Pulmonary artery endothelial cell (primary cell): ENCODE measurements around the gene ESPN. TPM values are rescaled to one million over a fixed set of nuclear protein-coding genes. Genes with fewer than 3 reads are reported as not detected.
"Not testable (repeated sequence)": the region's sequence is repeated elsewhere in the genome, so short reads cannot be mapped to it uniquely, and the experiment has no call there.

Experiments used
- DNase-seq: peaks from one replicate; pipeline ENCODE4 v3.0.0-alpha.2; 2011; ENCODE audit warnings: low read depth, low spot score
- total RNA-seq: library from RNA; depleted of rRNA; stranded (reverse); fragments of >200 nt; gene quantifications from 2 replicates; pipeline ENCODE4 v1.2.3, GENCODE V29; 2014

The ESPN gene
- 0.79 and 0.81 TPM in 2 replicates for total RNA-seq

GRCh38 chr1:6424619-6425593 lies at the start of gene ESPN:
Gene ESPN, plus strand, starts transcription at chr1:6424776. Its CDS starts 180 bp downstream, at chr1:6424956.
- no peak for DNase-seq

- DNase-seq: no peak
These were observed 46.4 kb upstream of the ESPN start for GRCh38 chr1:6378096-6378746.

DNA sequence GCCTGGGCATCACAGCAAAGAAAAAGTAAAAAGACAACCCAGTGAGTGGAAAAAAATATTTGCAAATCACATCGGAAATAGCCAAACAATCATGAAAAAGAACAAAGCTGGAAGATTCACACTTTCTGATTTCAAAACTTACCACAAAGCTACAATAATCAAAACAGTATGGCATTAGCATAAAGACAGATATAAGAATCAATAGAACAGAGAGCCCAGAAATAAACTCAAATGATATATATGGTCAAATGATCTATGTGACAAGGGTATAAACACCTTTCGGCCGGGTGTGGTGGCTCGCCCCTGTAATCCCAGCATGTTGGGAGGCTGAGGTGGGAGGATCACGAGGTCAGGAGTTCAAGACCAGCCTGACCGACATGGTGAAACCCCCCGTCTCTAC lies 44.5 kb upstream of the ESPN start:
- no peak for DNase-seq

GRCh38 chr1:6384135-6384534 lies 40.4 kb upstream of the ESPN start:
- DNase-seq: no peak

- DNase-seq: no peak
These were observed 39.6 kb upstream of the ESPN start for GRCh38 chr1:6384962-6385361.

GRCh38 chr1:6385488-6386191 lies 38.9 kb upstream of the ESPN start:
- peak; percentile 46 for DNase-seq

GRCh38 chr1:6386371-6386949 lies 38.1 kb upstream of the ESPN start:
- no peak for DNase-seq

DNA sequence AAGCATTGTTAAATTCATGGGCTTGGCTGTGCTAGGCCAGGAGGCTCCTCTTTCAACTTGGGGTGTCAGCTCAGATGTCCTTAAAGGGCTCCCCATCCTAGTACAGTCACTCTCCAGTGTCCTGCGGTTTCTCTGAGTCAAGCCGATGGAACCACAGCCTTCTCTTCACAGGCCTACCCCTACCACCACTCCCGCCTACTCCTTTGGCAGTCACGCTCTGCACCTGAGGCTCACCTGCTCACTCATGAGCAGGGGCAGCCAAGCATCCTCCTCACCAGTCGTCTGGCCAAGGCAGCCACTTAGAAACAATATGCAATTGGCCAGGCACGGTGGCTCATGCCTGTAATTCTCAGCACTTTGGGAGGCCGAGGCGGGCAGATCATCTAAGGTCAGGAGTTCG lies 34.6 kb upstream of the ESPN start:
- no peak for DNase-seq

- DNase-seq: no peak
These were observed 32.4 kb upstream of the ESPN start for GRCh38 chr1:6391951-6392808.

GRCh38 chr1:6392809-6393399 lies 31.7 kb upstream of the ESPN start:
- no peak for DNase-seq

DNA sequence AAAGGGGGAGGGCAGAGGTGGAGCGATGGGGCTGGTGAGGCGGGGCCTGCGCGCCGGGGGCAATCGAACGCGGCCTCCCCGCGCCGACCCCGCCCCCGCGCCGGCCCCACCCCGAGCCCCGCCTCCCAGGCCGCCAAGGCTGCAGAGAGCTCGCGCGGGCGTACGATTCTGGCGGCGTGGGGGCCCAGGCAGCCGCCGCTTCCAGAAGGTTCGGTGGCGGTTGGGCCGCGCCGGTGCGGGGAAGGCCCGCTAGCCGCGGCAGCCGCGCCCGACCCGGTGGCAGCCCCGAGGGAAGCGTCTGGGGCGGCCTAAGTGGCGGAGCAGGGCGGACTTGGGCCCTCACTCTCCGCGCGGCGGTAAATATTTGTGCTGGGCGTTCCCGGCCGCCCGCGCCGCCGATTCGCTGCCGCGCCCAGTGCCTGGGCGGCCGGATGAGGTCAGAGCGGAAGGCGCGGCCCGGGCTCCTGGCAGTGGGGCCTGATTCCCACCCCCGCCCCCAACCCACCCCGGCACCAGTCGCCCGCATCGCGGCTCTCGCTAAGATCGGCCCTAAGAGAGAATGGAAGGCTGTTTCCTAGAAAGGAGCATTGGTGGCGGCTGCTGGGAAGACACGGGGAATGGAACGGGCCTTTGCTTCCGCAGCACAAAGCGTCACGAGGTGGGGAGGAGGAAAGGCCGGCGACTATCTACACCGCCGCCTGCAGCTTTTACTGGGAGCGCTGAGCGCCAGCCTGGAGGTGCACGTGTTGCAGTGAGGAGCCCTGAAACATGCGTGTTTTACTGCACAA lies 31.0 kb upstream of the ESPN start, which contains the start of gene ACOT7:
Gene ACOT7, minus strand, starts transcription at position 368 of the 788 bp plus-strand sequence. CDS start 368 bp downstream, outside the sequence.
- peak; percentile 61 for DNase-seq

DNA sequence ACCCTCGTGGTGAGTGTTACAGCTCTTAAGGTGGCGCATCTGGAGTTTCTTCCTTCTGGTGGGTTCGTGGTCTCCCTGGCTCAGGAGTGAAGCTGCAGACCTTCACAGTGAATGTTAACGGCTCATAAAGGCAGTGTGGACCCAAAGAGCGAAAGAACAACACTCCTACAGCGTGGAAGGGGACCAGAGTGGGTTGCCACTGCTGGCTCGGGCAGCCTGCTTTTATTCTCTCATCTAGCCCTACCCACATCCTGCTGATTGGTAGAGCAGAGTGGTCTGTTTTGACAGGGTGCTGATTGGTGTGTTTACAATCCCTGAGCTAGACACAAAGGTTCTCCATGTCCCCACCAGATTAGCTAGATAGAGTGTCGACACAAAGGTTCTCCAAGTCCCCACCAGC lies 29.4 kb upstream of the ESPN start:
- not testable (repeated sequence) for DNase-seq

GRCh38 chr1:6395781-6396244 lies 28.8 kb upstream of the ESPN start:
- not testable (repeated sequence) for DNase-seq

- DNase-seq: no peak
These were observed 27.6 kb upstream of the ESPN start for GRCh38 chr1:6396998-6397397.

DNA sequence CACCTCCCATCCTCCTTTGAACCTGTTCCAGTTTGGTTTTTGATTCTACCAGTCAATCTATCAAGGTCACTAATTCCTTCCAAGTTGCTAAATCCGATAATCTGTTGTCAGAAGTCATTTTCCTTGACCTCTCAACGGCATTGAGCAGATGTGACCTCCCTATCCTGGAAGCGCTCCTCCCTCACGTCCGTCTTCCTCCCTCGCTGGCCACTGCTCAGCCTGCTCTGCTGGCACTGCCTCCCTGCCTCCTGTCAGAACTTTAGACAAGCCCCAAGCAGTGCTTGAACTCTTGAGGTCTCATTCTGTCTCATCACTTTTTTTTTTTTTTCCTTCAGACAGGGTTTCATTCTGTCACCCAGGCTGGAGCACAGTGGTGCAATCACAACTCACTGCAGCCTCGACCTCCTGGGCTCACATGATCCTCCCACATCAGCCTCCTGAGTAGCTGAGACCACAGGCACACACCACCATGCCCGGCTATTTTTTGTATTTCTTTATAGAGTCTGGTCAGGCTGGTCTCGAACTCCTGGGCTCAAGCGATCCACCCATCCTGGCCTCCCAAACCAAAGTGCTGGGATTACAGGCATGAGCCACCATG lies 26.6 kb upstream of the ESPN start:
- DNase-seq: no peak

GRCh38 chr1:6399294-6399693 lies 25.3 kb upstream of the ESPN start:
- no peak for DNase-seq

DNA sequence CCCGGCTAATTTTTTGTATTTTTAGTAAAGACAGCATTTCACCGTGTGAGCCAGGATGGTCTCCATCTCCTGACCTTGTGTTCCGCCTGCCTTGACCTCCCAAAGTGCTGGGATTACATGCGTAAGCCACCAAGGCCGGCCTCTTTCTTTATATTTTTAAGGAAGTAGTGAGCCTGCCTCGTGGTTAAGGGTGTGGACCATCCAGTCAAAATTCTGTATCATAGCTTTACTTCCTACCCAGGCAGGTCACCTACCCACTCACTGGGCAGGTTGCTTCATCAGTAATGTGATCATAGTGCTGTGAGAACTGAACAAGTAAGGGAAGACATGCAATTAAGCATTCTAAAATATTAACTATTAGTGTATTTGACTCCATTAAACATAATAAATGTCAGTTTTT lies 22.9 kb upstream of the ESPN start:
- no peak for DNase-seq

- no peak for DNase-seq
These were observed 16.6 kb upstream of the ESPN start for GRCh38 chr1:6408023-6408422.

GRCh38 chr1:6409053-6409452 lies 15.5 kb upstream of the ESPN start:
- DNase-seq: no peak
